HG02763 (cell line): Measurements from ENCODE around the gene GRM4.

Experiments
- ATAC-seq: cut with Tn5 transposase; IDR thresholded peaks from one replicate; pipeline ENCODE4 v1.9.1; 2021; ENCODE audit warnings: mild to moderate bottlenecking, moderate library complexity; ENCODE audit not compliant: unreplicated experiment

Gene GRM4

DNA sequence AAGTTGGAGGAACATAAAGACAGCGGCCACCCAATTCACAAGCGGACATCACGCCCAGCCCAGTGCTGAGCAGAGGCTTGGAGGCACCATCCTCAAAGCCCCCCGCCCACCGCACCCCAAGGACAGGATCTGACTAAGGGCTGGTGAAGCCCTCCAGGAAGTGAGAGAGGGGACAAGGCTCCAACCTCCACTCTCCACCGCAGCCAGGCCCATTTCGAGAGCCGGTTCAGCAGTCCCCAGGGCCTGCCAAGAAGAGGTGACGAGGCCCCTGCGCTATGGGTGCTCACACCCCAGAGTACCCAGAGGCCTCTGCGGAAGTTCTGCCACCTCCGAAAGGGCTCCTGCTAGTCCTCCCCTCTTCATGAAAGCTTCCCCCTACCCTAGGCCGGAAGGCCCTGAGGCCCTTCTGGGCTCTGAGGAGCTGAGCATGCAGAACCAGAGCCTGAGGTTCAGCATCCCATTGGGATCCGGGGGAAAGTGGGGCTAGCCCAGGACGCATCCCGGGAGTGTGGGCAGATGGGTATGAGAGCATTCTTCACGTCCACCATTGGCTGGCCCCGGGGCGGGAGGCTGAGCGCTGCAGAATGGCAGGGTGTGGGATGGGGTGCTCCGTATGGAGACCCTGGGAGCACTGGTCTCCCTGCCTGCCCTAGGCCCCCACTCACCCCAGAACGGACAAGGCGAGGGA, 2.5 kb downstream of the GRM4 start:
- no peak for ATAC-seq

GRCh38 chr6:34142061-34142998, 3.6 kb downstream of the GRM4 start:
- ATAC-seq: no peak

DNA sequence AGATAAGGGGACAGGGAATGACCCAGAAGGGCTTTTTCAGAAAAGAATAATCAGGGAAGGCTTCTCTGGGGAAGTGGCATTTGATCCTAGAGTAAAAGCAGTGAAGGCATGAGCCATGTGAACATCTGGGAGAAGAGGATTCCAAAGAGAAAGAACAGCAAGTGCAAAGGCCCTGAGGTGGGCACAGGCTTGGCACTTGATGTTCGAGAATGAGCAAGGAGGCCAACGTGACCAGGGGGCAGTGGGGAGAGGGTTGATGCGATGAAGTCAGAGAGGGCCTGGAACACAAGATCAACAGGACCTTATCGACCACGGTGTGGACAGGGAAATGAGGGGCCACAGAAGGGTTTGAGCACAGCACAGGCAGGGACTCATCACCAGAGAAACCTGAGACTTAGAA, 5.8 kb downstream of the GRM4 start:
- no peak for ATAC-seq

- ATAC-seq: no peak
Measured at GRCh38 chr6:34138914-34139510, 6.9 kb downstream of the GRM4 start.

- no peak for ATAC-seq
Measured at GRCh38 chr6:34138191-34138590, 7.7 kb downstream of the GRM4 start.

DNA sequence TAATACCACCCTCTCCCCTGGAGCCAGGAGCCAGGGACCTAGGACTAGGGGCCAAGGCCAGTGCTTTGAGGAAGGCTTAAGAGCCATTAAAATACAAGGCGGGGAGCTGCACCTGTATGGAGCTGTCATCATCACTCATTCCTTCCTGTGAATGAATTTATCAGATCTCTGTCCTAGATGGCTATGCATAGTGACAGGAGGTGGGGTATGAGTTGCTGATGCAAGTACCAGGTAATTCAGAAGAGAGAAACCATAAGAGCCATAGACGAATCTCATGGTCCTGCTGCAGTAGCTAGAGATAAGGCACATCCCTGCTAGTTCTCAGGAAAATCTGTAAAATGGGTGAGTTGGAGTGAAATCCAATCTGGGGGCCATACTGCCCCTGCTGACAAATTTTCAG, 10.3 kb downstream of the GRM4 start:
- no peak for ATAC-seq

DNA sequence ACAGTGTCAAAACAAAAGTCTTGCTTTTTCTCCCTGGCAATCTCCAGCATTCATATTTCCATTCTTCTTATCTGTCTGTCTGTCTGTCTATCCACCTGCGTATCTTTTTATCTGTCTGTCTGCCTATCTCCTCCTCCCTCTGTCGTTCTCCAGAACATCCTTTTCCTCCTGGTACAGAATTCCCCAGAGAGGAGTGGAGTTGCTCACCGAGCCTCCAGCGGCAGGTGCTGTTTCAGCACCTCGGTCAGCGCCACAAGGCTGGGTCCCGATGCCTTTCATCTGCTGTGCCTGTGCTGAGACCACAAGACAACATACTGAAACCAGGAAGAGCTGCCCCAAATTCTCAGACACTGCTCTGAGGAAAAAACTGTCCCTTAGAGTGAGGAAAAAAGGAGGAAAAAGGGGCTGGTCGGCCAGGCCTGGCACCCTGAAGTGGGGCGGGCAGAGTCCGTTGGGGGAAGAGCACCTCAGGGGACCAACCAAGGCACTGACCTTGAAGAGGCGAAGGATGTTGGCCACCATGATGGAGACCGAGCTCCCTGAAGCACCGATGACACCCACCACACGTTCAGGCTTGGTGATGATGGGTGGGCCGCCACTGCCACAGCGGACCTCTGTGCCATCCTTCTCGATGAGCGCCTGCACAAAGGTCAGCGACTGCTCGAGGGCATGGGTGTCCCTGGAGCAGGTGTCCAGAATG, 13.3 kb downstream of the GRM4 start:
- no peak for ATAC-seq

DNA sequence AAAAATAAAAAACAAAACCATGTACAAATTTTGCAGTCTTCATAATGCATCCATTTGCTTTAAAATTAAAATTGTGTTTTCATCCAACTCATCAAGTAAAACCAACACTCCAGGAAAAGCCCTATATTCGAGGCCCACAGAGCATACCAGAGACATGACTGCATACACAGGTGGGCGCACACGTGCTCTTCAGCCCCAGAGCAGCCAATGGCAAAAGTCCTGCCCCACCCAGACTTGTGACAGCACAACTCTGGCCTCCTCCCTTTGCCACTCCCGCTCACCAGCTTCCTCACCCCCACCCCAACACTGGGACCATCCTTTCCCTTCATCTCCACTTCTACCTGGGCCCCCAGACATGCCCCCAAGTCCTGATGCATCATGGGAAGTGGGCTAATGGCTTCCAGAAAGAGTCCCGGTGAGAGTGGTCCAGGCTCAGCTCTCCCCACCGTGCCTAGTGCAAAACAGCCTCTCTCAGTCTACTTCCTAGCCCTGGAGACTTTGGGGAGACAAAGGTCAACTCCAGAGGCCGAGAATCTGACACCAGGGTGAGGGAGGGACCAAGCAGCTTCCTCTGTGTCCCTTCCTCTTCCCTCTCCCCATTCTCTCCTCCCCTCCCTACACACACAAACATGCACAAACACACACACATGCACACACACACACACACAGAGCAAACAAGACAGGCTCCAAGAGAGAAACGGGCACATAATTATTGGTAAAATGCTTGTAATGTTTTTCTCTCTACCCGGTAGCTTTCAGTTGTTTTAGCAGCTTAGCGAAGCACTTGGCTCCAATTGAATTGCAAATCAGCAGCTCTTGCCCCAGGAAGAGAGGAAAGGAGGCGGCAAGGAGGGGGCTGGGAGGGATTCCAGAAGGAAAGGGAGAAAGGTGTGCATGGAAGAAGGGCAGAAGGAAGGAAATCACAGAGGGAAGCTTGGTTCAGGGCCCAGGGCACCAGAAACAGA, 14.3 kb downstream of the GRM4 start:
- ATAC-seq: no peak

DNA sequence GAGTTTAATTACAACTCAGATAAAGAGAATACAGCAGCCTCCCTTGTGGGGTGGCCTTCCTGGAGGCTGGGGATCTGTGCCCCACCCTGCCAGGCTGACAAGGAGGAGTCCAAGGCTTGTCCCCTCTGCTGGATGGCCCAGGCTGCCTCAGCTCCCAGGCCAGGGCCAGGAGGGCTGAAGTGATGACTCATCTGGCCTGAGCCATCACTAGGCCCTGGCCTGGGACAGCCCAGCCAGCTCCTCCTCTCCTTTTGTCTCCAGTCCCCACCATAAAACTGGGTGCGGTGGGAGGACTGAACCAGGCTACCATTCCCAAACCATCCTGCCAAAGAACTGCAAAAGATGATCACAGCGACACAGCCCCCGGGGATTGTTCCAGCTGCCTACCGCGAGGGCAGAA, 15.0 kb downstream of the GRM4 start:
- no peak for ATAC-seq

GRCh38 chr6:34129753-34130152, 16.1 kb downstream of the GRM4 start:
- no peak for ATAC-seq

DNA sequence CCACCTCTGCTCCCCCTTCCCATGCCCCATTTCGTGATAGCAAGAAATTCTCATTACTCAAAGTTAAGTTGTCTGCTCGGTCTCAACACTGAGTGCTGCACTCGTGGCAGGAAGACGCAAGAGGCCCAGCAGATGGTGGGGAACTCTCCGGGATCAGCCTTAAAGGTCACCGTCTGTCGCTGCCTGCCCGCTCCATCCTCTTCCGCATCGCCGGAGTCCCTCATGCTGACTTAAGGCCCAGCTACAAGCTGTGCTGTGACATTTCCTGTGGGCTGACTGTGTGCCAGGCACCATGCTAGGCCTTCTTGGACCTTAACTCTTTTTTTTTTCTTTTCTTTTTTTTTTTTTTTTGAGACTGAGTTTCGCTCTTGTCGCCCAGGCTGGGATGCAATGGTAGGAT, 17.8 kb downstream of the GRM4 start:
- ATAC-seq: no peak

GRCh38 chr6:34126419-34126818, 19.5 kb downstream of the GRM4 start:
- ATAC-seq: no peak

DNA sequence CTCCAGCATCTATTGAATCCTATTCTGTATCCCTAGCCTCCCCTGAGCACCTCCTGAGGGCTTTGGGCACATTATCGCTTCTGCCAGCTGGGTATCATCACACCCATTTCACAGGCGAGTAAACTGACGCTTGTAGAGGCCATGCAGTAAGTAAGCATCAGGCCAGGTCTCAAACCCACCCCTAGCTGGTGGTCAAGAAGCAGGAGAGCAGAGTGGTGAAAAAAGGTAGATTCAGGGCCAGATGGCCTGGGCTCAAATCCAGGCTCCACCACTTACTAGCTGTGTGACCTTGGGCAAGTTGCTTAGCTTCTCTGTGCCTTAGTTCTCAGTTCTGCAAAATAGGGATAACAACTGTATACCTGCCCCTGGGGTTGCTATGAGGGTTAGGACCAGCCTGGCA, 19.9 kb downstream of the GRM4 start:
- no peak for ATAC-seq

- ATAC-seq: no peak
Measured at GRCh38 chr6:34120953-34121675, 24.8 kb downstream of the GRM4 start.

- ATAC-seq: no peak
Measured at GRCh38 chr6:34115915-34116314, 30.0 kb downstream of the GRM4 start.

DNA sequence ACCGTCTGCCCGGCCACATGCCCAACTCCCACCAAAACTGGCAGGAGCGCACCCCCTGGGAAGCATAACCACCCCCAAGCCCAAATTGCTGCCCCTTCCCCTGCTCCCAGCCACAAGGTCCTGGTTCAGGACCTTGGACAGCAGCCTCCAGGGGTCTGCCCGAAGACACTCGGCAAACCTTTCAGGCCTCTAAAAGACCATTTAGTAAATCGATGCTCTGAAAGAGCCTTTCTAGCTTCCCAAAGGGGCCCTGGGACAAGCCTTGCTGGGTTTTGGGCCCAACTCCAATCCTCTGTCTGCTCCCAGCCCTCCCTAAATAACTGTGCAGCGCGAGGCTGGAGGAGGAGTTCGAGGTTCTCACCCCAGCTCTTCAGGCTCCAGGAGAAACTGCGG, 30.5 kb downstream of the GRM4 start:
- no peak for ATAC-seq

GRCh38 chr6:34114695-34115402, 31.0 kb downstream of the GRM4 start:
- no peak for ATAC-seq

DNA sequence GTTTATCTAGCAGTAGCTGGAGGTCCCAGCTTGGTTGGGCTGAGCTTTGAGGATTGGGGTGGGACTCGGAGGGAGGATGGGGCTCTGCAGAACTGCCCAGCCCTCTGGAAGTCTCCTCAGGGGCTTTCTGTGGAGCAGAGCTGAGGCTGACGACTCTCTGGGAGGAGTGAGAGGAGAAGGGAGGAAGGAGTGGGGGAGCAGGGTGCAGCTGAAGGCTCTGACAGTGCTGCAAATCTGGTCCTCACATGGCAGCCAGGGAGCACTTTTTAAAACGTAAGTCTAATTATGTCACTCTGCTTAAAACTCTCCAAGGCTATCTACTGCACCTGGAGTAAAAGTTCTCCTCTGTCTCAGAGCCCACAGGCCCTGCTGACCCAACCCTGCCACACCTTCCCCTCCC, 32.4 kb downstream of the GRM4 start:
- no peak for ATAC-seq

GRCh38 chr6:34112126-34112525, 33.8 kb downstream of the GRM4 start:
- no peak for ATAC-seq
